Measurements from ENCODE around the gene PODXL. TPM values are rescaled to one million over a fixed set of nuclear protein-coding genes. Genes with fewer than 3 reads are reported as not detected.

Gene PODXL
- total RNA-seq, 2 donors from 2014 or later, result 23.0 to 50.8 TPM

DNA sequence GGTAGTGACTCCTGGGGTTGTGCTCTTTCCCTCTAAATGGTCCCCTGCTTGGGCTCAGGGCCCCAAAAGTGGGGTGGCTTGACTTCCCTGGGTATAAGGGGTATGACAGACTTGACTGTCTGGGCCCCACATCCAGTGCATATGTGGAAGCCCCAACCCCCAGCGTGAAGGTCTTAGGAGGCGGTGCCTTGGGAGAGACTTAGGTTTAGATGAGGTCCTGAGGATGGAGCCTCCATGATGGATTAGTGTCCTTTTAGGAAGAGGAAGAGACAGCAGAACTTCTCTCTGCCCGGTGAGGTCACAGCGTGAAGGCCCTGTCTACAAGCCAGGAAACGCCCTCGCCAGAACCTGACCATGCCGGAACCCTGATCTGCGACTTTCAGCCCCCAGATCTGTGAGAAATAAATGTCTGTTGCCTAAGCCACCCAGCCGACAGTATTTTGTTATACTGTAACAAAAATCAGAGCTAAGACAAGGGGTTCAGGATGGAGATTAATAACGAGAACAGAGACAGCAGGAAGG, 23.8 kb downstream of the PODXL start:
- no peak overlapping the region for H3K27ac ChIP-seq
- no peak overlapping the region for H3K4me3 ChIP-seq
- no peak for ATAC-seq (ENCODE audit: insufficient number of reproducible peaks, low FRiP score, low read depth)

DNA sequence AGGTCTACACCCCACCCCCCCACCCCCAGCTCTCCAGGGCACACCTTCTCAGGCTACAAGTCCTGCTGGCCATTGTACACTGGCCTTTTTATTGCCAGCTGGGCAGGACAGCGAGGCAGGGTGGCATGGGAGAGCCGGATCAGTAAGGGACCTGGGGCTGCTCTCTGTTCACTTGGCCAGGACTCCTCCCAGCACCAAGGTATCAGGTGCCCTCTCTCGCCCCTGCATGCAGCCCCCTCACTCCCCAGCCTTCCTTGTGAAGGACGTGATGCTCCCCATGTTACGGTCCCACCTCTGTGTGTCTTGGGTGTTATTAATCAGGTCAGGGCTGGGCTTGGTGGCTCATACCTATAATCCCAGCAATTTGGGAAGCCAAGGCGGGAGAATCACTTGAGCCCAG, 26.3 kb downstream of the PODXL start:
- ATAC-seq (ENCODE audit: insufficient number of reproducible peaks, low FRiP score, low read depth) (no peak), DNase-seq (ENCODE audit: low spot score) (no peak)
- no peak overlapping the region for H3K4me3 ChIP-seq
- TF ChIP-seq, protein P1, sequence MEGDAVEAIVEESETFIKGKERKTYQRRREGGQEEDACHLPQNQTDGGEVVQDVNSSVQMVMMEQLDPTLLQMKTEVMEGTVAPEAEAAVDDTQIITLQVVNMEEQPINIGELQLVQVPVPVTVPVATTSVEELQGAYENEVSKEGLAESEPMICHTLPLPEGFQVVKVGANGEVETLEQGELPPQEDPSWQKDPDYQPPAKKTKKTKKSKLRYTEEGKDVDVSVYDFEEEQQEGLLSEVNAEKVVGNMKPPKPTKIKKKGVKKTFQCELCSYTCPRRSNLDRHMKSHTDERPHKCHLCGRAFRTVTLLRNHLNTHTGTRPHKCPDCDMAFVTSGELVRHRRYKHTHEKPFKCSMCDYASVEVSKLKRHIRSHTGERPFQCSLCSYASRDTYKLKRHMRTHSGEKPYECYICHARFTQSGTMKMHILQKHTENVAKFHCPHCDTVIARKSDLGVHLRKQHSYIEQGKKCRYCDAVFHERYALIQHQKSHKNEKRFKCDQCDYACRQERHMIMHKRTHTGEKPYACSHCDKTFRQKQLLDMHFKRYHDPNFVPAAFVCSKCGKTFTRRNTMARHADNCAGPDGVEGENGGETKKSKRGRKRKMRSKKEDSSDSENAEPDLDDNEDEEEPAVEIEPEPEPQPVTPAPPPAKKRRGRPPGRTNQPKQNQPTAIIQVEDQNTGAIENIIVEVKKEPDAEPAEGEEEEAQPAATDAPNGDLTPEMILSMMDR (IDR thresholded peaks at IDR 0.05), result no peak
- H3K27ac ChIP-seq, result no peak overlapping the region
- no peaks in the 10 kb centered on the region for H3K9me3 ChIP-seq
- no peaks in the 10 kb centered on the region for H3K4me1 ChIP-seq (ENCODE audit: control insufficient read depth in 1 of 2, low read depth in 2 of 2)
- H3K36me3 ChIP-seq, result no peaks in the 10 kb centered on the region
- H3K27me3 ChIP-seq (replicated peaks; ENCODE audit: insufficient read depth), result no peaks in the 10 kb centered on the region

More for the DNA sequence above, 23.8 kb downstream of the PODXL start:
- no peaks in the 10 kb centered on the region for H3K36me3 ChIP-seq
- no peaks in the 10 kb centered on the region for H3K4me1 ChIP-seq (ENCODE audit: control insufficient read depth in 1 of 2, low read depth in 2 of 2)
- no peaks in the 10 kb centered on the region for H3K9me3 ChIP-seq
- DNase-seq (ENCODE audit: low spot score), result no peak
- H3K27me3 ChIP-seq (replicated peaks; ENCODE audit: insufficient read depth), result no peaks in the 10 kb centered on the region
- TF ChIP-seq, protein P1 (IDR thresholded peaks at IDR 0.05), result no peak

- TF ChIP-seq, protein P1 (IDR thresholded peaks at IDR 0.05), result no peak
- DNase-seq (ENCODE audit: low spot score), result no peak
- ATAC-seq (ENCODE audit: insufficient number of reproducible peaks, low FRiP score, low read depth), result no peak
Measured at GRCh38 chr7:131529617-131530016, 26.8 kb downstream of the PODXL start.

GRCh38 chr7:131529179-131529578, 27.2 kb downstream of the PODXL start:
- DNase-seq (ENCODE audit: low spot score), result no peak
- no peak overlapping the region for H3K4me3 ChIP-seq
- H3K9me3 ChIP-seq, result no peaks in the 10 kb centered on the region
- no peaks in the 10 kb centered on the region for H3K27me3 ChIP-seq (replicated peaks; ENCODE audit: insufficient read depth)
- no peaks in the 10 kb centered on the region for H3K36me3 ChIP-seq
- no peak for ATAC-seq (ENCODE audit: insufficient number of reproducible peaks, low FRiP score, low read depth)
- no peak overlapping the region for H3K27ac ChIP-seq
- no peaks in the 10 kb centered on the region for H3K4me1 ChIP-seq (ENCODE audit: control insufficient read depth in 1 of 2, low read depth in 2 of 2)
- TF ChIP-seq, protein P1 (IDR thresholded peaks at IDR 0.05), result no peak

More at GRCh38 chr7:131529617-131530016, 26.8 kb downstream of the PODXL start:
- H3K9me3 ChIP-seq, result no peaks in the 10 kb centered on the region
- no peak overlapping the region for H3K4me3 ChIP-seq
- H3K27ac ChIP-seq, result no peak overlapping the region
- no peaks in the 10 kb centered on the region for H3K36me3 ChIP-seq
- H3K27me3 ChIP-seq (replicated peaks; ENCODE audit: insufficient read depth), result no peaks in the 10 kb centered on the region
- no peaks in the 10 kb centered on the region for H3K4me1 ChIP-seq (ENCODE audit: control insufficient read depth in 1 of 2, low read depth in 2 of 2)

DNA sequence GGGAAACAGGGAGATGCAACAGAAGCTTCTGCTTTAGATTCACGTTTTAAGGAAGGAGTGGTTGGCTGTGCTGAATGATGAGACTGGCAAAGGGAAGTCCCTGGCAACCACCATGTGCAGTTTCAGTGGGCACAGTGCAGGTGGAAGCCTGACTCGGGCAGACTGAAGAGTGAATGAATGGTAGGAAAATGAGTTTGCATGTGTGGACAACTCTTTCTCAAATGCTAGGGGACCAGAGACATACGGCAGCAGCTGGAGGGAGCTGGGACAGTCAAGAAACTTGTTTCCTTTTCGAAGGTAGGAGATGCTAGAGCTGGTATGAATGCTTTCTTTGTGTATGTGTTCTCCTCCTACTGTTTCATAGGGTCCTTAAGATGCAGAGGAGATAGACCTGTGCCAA, 29.0 kb downstream of the PODXL start:
- DNase-seq (ENCODE audit: low spot score) (no peak), ATAC-seq (ENCODE audit: insufficient number of reproducible peaks, low FRiP score, low read depth) (no peak)
- no peaks in the 10 kb centered on the region for H3K9me3 ChIP-seq
- TF ChIP-seq, protein P1 (IDR thresholded peaks at IDR 0.05), result no peak
- no peaks in the 10 kb centered on the region for H3K36me3 ChIP-seq
- H3K4me3 ChIP-seq, result no peak overlapping the region
- H3K27ac ChIP-seq, result no peak overlapping the region
- H3K4me1 ChIP-seq (ENCODE audit: control insufficient read depth in 1 of 2, low read depth in 2 of 2), result peaks cover 0 to under 1% of the 10 kb centered on the region in 2 donors
- H3K27me3 ChIP-seq (replicated peaks; ENCODE audit: insufficient read depth), result no peaks in the 10 kb centered on the region
